ENCODE measurements around the gene SUGP1. TPM values are rescaled to one million over a fixed set of nuclear protein-coding genes. Genes with fewer than 3 reads are reported as not detected.

The SUGP1 gene
- total RNA-seq, 1 donor from 2014 or later = 41.4 TPM

DNA sequence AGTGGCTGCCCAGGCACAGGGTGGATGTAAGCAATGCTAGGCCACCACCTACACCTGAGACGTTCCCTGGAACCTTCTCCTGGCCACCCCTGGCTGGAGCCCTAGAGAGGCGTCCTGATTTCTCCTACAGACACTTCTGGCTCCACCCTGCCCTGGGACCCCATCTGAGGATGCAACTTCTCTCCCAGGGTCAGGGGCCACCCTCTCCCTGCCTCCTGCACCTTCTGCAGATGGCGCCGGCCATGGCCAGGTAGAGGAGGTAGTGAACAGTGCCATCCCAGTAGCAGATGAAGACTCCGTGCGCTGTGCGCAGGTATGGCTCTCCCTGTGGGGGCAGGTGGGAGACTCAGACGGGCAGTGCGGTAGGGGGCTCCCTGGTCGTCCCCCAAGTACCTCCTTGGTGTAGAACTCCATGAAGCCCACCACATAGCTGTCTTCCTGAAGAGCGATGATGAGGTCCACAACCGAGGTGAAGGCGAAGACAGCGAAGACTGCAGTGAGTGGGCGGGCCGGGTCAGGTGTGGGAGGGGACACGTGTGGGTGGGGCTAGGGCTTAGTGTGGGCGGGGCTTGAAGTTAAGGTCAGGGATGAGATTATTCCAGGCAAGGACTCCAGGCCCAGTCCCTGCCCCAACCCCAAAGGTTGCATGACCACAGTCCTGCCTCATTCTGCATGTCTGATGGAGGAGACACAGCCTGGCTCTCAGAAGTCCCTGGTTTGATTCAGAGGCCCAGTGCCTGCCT, 50.2 kb downstream of the SUGP1 start:
- Histone ChIP-seq H3K36me3 (no peaks in the 10 kb centered on the region), H3K4me3 (no peak overlapping the region), H3K27me3 (ENCODE audit: low read depth) (peaks cover 9% of the 10 kb centered on the region), H3K27ac (no peak overlapping the region), H3K9me3 (no peaks in the 10 kb centered on the region), H3K4me1 (peaks cover 7% of the 10 kb centered on the region)
- DNase-seq (no peak), ATAC-seq (no peak)
- intact Hi-C loops (cut with DNase I) = no loop called here
- TF ChIP-seq, protein P1, sequence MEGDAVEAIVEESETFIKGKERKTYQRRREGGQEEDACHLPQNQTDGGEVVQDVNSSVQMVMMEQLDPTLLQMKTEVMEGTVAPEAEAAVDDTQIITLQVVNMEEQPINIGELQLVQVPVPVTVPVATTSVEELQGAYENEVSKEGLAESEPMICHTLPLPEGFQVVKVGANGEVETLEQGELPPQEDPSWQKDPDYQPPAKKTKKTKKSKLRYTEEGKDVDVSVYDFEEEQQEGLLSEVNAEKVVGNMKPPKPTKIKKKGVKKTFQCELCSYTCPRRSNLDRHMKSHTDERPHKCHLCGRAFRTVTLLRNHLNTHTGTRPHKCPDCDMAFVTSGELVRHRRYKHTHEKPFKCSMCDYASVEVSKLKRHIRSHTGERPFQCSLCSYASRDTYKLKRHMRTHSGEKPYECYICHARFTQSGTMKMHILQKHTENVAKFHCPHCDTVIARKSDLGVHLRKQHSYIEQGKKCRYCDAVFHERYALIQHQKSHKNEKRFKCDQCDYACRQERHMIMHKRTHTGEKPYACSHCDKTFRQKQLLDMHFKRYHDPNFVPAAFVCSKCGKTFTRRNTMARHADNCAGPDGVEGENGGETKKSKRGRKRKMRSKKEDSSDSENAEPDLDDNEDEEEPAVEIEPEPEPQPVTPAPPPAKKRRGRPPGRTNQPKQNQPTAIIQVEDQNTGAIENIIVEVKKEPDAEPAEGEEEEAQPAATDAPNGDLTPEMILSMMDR (IDR thresholded peaks at IDR 0.05) = no peak

DNA sequence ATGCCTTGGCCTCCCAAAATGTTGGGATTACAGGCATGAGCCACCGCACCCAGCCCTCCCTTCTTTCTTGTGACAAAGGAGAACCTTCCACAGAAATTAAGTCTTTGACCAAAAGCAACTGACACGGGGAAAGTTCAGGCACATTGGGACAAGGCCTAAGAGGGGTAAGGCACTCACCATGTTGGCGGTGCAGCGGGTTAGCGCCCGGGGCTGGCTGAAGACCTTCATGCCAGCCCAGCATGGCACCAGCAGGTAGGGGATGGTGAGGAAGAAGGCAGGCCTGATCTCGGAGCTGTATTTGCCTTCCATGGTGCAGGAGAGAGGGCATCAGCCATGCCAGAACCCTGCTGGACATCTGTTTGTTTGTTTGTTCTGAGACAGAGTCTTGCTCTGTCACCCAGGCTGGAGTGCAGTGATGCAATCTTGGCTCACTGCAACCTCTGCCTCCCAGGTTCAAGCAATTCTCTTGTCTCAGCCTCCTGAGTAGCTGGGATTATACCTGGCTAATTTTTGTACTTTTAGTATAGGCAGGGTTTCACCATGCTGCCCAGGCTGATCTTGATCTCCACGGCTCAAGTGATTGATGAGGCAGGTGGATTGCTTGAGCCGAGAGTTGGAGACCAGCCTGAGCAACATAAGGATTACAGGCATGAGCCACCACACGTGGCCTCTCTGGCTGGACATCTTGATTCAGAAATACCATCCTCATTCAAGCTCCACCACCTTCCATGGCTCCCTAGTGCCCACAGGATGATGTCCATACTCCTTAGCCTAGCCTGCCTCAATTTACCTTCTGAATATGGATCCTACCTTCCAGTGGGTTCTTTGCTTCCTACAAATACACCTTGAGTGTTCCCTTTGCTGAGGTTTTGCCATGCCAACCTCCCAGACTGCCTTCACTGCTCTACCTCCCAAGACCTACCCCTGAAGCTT, 51.6 kb downstream of the SUGP1 start:
- Histone ChIP-seq H3K27me3 (ENCODE audit: low read depth) (peaks cover 9% of the 10 kb centered on the region), H3K4me1 (peaks cover 7% of the 10 kb centered on the region), H3K36me3 (no peaks in the 10 kb centered on the region), H3K4me3 (no peak overlapping the region), H3K9me3 (no peaks in the 10 kb centered on the region), H3K27ac (no peak overlapping the region)
- ATAC-seq (no peak), DNase-seq (no peak)
- intact Hi-C loops (cut with DNase I) = no loop called here
- TF ChIP-seq, protein P1 (IDR thresholded peaks at IDR 0.05) = no peak

DNA sequence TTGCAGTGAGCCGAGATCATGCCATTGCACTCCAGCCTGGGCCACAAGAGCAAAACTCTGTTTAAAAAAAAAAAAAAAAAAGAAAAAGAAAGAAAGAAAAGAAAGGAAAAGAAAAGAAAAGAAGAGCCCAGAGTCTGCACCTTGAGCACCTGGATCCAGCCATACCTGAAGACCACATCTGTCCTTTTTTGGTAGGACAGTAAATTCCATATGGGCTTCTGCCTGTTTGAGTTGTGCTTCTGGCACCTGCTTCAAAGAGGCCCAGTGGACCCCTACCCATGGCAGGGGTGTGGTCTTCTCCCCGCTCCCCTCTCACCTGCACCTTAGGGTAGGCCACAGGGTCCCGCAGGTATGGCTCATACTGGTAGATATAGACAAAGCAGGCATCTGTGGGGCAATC, 53.0 kb downstream of the SUGP1 start:
- DNase-seq (no peak), ATAC-seq (no peak)
- H3K9me3 ChIP-seq = no peaks in the 10 kb centered on the region
- TF ChIP-seq, protein P1 (IDR thresholded peaks at IDR 0.05) = no peak
- intact Hi-C loops (cut with DNase I) = no loop called here
- H3K4me1 ChIP-seq = no peaks in the 10 kb centered on the region
- H3K36me3 ChIP-seq = no peaks in the 10 kb centered on the region
- peaks cover 10% of the 10 kb centered on the region for H3K27me3 ChIP-seq (ENCODE audit: low read depth)
- no peak overlapping the region for H3K27ac ChIP-seq
- no peak overlapping the region for H3K4me3 ChIP-seq

DNA sequence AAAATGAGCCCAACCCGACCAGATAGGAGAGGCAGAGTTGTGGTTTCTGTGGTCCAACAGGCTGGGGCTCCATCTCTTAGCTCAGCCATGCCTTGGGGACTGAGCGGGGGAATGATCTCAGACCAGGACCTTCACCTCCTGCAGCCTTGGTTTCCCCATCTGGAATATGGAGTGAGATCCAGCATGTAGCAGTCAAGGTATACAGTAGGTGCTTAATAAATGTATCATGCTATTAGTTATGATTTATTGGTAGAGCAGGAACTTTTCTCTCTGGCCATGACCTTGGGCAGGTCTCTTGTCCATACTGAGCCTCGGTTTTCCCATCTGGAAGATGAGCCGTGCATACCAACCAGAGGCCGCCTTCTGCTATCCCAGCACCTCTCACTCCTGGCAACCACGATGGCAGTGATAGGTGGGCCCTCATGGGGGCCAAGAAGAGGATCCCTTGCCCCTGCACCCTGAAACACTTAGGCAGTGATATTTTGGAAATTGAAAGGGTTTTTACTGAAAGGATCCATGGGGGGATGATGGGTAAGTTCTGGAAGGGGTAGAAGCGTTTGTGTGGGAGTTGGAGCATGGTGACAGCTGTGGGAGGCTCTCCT, 56.3 kb downstream of the SUGP1 start:
- no peaks in the 10 kb centered on the region for H3K9me3 ChIP-seq
- H3K4me1 ChIP-seq = peaks cover 6% of the 10 kb centered on the region
- H3K27ac ChIP-seq = no peak overlapping the region
- ATAC-seq (no peak), DNase-seq (no peak)
- no peak overlapping the region for H3K4me3 ChIP-seq
- no peaks in the 10 kb centered on the region for H3K36me3 ChIP-seq
- H3K27me3 ChIP-seq (ENCODE audit: low read depth) = peaks cover 42% of the 10 kb centered on the region
- intact Hi-C loops (cut with DNase I) = no loop called here
- TF ChIP-seq, protein P1 (IDR thresholded peaks at IDR 0.05) = no peak

- TF ChIP-seq, protein P1 (IDR thresholded peaks at IDR 0.05) = no peak
- H3K36me3 ChIP-seq = no peaks in the 10 kb centered on the region
- H3K9me3 ChIP-seq = no peaks in the 10 kb centered on the region
- intact Hi-C loops (cut with DNase I) = no loop called here
- no peak overlapping the region for H3K27ac ChIP-seq
- no peak overlapping the region for H3K4me3 ChIP-seq
- ATAC-seq = no peak
- peaks cover 6% of the 10 kb centered on the region for H3K4me1 ChIP-seq
- no peak for DNase-seq
- peaks cover 54% of the 10 kb centered on the region for H3K27me3 ChIP-seq (ENCODE audit: low read depth)
Measured at GRCh38 chr19:19262190-19263057, 57.9 kb downstream of the SUGP1 start.
